Mesothelial cell of epicardium (in vitro differentiated cells): ENCODE results near the gene FBXL14. TPM values are rescaled to one million over a fixed set of nuclear protein-coding genes. Genes with fewer than 3 reads are reported as not detected.
A peak's percentile ranks its signal among the peaks of the same experiment; 100 is the strongest.

Experiments
- DNase-seq, 2 experiments: peaks; one replicate each; pipeline ENCODE4 v3.0.0; 2021; ENCODE audit warnings: low spot score in 2 of 2; ENCODE audit not compliant: unreplicated experiment in 2 of 2
- H3K27ac Mint-ChIP-seq: 2 replicates; pipeline ENCODE4 v1.8.0; 2021; ENCODE audit warnings: mixed read lengths
- H3K27me3 Mint-ChIP-seq: 2 replicates; pipeline ENCODE4 v1.8.0; 2021; ENCODE audit warnings: low read depth, mixed read lengths
- H3K36me3 Mint-ChIP-seq: 2 replicates; pipeline ENCODE4 v1.8.0; 2021; ENCODE audit warnings: mixed read lengths
- H3K4me1 Mint-ChIP-seq: 2 replicates; pipeline ENCODE4 v1.8.0; 2021; ENCODE audit warnings: mixed read lengths
- H3K4me3 Mint-ChIP-seq: 2 replicates; pipeline ENCODE4 v1.8.0; 2021; ENCODE audit warnings: mild to moderate bottlenecking, moderate library complexity, mixed read lengths
- H3K9me3 Mint-ChIP-seq: 2 replicates; pipeline ENCODE4 v1.8.0; 2021; ENCODE audit warnings: mixed read lengths
- CTCF ChIP-seq: fragments of 200-600 bp; sonication (generic); IDR thresholded peaks from one replicate; pipeline ENCODE4 v1.5.0; 2021; ENCODE audit warnings: antibody characterized with exemption; ENCODE audit not compliant: unreplicated experiment
- total RNA-seq: library from RNA; stranded (reverse); gene quantifications from 3 replicates; pipeline ENCODE4 v1.2.1, GENCODE V29; 2021

The FBXL14 gene
- total RNA-seq, 1 donor from 2014 or later: 14.8 TPM

- H3K4me3 Mint-ChIP-seq: no peak overlapping the region
- H3K36me3 Mint-ChIP-seq: no peaks in the 10 kb centered on the region
- no peaks in the 10 kb centered on the region for H3K27me3 Mint-ChIP-seq
- peaks cover 28% of the 10 kb centered on the region for H3K4me1 Mint-ChIP-seq
- no peak for DNase-seq
- H3K27ac Mint-ChIP-seq: no peak overlapping the region
- TF ChIP-seq CTCF: no peak
- H3K9me3 Mint-ChIP-seq: no peaks in the 10 kb centered on the region
Measured at GRCh38 chr12:1608713-1609119, 14.3 kb upstream of the FBXL14 start.

- no peak for TF ChIP-seq CTCF
- Mint-ChIP-seq H3K27me3 (no peaks in the 10 kb centered on the region), H3K9me3 (no peaks in the 10 kb centered on the region), H3K4me3 (no peak overlapping the region), H3K27ac (peak overlapping the region; percentile 17), H3K36me3 (no peaks in the 10 kb centered on the region), H3K4me1 (peaks cover 28% of the 10 kb centered on the region)
- DNase-seq: no peak
Measured at GRCh38 chr12:1607940-1608712, 13.7 kb upstream of the FBXL14 start.

- H3K36me3 Mint-ChIP-seq: no peaks in the 10 kb centered on the region
- H3K27ac Mint-ChIP-seq: peak overlapping the region; percentile 90
- no peaks in the 10 kb centered on the region for H3K9me3 Mint-ChIP-seq
- peak; percentile 74 to 79 for DNase-seq
- peak overlapping the region; percentile 69 for H3K4me3 Mint-ChIP-seq
- H3K4me1 Mint-ChIP-seq: peaks cover 24% of the 10 kb centered on the region
- no peak for TF ChIP-seq CTCF
- no peaks in the 10 kb centered on the region for H3K27me3 Mint-ChIP-seq
Measured at GRCh38 chr12:1606021-1606622, 11.7 kb upstream of the FBXL14 start.

DNA sequence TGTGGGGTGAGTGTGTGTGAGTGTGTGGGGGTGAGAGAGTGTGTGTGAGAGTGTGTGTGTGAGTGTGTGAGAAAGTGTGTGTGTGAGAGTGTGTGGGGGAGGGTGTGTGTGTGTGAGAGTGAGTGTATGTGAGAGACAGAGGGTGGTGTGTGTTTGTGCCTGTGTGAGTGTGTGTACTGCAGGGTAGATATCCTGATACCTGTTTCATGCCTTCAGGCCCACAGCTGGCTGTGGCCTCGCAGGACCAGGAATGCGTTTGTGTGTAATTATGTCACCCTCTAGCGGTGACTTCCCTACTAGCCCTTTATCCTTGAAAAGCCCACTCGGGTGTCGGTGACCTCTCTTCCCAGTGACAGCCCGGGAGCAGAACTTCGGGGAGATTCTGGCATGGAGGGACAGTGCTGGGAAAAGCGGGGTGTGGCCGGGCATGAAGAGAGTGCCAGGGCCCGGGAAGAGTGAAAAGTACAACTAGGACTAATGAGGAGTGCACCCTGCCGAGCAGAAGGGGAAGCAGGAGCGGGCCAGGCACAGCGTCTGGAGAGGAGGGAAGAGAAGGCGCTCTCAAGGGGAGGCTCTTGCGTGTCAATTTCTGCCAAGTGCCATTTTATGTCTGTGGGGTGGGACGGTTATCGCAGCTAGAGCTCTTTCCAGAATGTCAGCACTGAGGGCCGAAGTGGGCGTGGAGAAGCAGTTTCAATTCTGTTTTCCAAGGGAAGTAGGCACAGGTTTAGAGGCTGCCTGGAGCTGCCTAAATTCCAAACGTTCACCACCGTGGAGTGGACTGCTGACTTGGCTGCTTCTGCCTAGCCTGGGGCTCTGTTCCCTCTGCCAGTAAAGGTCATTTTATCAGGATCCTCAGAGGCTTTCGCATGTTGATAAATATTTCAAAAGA, 11.0 kb upstream of the FBXL14 start:
- Mint-ChIP-seq H3K27ac (peak overlapping the region; percentile 90), H3K36me3 (no peaks in the 10 kb centered on the region), H3K27me3 (no peaks in the 10 kb centered on the region), H3K4me3 (peak overlapping the region; percentile 69), H3K4me1 (peaks cover 24% of the 10 kb centered on the region), H3K9me3 (no peaks in the 10 kb centered on the region)
- TF ChIP-seq CTCF: peak; percentile 58
- peak; percentile 32 to 64 for DNase-seq

- no peaks in the 10 kb centered on the region for H3K36me3 Mint-ChIP-seq
- no peak overlapping the region for H3K4me3 Mint-ChIP-seq
- H3K9me3 Mint-ChIP-seq: no peaks in the 10 kb centered on the region
- peak overlapping the region; percentile 86 for H3K27ac Mint-ChIP-seq
- no peak for DNase-seq
- no peaks in the 10 kb centered on the region for H3K27me3 Mint-ChIP-seq
- no peak for TF ChIP-seq CTCF
- peaks cover 24% of the 10 kb centered on the region for H3K4me1 Mint-ChIP-seq
Measured at GRCh38 chr12:1604464-1604863, 10.1 kb upstream of the FBXL14 start.
